GM21576 (cell line): ENCODE results near the gene SLC6A19.

ENCODE experiments used
- ATAC-seq: cut with Tn5 transposase; IDR thresholded peaks from one replicate; pipeline ENCODE4 v1.9.1; 2021; ENCODE audit warnings: mild to moderate bottlenecking, moderate library complexity; ENCODE audit not compliant: unreplicated experiment

SLC6A19 gene

DNA sequence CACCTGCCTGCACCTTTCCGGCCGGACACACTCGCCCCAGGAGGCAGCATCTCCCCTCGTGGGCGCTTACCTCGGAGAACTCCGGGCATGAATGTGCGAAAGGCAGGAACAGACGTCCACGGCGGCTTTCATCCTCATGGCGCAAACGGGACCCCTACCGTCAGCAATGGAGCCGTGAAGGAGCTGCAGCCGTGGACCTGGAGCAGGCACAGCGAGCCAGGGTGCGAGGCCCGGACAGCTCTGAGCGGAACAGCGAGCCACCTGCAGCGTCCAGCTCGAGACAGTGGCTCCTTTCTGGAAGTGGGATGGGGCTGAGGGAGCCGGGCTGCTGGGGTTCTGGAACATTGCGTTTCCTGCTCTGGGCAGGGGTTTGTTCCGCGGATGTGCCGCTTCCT is 7.8 kb upstream of the SLC6A19 start:
- no peak for ATAC-seq

DNA sequence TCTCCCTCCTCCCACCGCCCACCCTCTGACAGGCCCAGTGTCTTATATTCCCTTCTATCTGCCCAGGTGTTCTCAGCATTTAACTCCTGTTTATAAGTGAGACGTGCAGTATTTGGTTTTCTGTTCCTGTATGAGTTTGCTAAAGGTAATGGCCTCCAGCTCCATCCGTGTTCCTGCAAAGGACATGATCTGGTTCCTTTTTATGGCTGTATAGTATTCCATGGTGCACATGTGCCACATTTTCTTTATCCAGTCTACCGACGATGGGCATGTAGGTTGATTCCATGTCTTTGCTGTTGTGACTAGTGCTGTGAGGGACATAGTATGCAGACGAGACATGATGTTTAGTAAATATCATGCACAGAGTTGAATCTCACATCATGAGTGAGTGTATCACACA is 7.0 kb upstream of the SLC6A19 start:
- ATAC-seq = no peak

DNA sequence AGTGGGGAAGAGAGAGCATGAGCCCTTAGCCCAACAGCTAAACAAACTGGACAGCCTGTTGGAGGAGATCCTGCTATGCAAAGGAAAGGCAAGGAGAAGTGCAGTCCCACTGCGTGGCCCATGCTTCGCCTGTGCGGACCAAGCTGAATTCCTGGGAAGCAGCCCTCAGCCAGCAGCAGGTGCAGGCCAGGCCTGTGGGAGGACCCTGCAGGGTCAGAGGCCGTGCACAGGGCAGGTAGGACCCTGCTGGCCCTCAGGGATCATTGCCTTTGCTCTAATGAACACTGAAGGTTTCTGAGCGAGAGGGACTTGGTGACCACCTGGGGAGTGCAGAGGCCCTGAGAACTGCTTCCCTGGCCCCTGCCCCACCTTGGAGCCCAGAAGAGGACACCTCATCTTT is 6.0 kb upstream of the SLC6A19 start:
- ATAC-seq = no peak

DNA sequence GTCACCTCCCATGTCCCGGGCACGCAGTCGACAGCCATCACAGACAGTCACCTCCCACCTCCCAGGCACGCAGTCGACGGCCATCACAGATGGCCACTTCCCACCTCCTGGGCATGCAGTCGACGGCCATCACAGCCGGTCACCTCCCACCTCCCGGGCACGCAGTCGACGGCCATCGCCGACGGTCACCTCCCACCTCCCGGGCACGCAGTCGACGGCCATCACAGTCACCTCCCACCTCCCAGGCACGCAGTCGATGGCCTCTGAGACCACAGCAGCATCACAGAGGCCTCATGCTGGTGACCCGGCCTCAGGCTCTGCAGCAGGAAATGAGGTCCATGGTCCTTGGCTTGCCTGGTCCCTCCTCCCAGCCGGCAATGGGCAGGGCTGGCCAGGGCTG is 5.5 kb upstream of the SLC6A19 start:
- ATAC-seq = no peak

DNA sequence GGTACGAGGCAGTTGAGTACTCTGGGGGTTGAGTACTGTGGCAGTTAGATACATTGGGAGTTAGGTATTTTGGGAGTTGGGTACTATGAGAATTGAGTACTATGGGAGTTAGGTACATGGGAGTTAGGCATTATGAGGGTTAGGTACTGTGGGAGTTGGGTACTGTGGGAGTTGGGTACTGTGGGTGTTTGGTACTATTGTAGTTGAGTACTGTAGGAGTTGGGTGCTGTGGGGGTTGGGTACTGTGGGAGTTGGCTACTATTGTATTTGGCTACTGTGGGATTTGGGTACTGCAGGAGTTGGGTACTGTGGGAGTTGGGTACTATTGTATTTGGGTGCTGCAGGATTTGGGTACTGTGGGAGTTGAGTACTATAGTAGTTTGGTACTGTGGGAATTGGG is 4.8 kb upstream of the SLC6A19 start:
- no peak for ATAC-seq

DNA sequence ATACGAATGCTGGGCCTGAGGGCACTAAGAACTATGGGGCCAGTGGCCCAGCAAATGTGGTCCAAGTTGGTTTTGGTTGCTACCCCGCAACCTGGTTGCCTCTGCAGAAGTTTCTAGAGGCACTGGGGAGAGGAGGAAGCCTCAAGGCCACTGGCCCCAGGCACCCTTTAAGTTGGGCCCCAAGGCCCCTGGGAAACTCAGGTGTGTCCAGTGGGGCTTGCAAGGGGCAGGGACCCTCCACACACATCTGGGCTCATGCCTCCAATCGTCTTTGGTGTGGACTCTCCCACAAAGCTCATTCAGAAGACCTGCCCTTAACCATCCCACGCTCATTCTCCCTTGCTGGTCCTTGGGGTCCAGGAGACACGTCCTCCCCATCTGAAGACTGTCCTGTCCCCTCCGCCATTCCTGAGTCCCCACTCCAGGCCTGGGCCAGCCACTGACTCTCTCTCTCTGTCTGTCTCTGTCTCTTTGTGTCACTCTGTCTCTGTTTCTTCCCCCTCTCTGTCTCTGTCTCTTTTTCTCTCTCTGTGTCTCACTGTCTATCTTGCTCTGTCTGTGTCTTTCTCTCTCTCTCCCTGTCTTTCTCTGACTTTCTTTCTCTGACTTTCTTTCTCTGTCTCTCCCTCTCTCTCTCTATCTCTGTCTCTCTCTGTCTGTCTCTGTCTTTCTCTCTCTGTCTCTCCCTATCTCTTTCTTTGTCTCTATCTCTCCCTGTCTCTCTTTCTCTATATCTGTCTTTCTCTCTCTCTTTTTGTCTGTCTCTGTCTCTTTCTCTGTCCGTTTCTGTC is 3.3 kb upstream of the SLC6A19 start:
- no peak for ATAC-seq

DNA sequence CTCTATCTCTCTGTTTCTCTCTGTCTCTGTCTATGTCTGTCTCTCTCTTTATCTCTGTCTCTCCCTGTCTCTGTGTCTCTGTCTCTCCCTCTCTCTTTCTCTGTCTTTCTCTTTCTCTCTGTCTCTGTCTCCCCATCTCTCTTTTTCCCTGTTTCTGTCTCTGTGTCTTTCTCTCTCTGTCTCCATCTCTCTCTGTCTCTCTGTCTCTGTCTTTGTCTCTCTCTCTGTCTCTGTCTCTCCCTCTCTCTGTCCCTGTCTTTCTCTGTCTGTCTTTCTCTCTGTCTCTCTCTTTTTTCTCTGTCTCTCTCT is 2.1 kb upstream of the SLC6A19 start:
- ATAC-seq = no peak

DNA sequence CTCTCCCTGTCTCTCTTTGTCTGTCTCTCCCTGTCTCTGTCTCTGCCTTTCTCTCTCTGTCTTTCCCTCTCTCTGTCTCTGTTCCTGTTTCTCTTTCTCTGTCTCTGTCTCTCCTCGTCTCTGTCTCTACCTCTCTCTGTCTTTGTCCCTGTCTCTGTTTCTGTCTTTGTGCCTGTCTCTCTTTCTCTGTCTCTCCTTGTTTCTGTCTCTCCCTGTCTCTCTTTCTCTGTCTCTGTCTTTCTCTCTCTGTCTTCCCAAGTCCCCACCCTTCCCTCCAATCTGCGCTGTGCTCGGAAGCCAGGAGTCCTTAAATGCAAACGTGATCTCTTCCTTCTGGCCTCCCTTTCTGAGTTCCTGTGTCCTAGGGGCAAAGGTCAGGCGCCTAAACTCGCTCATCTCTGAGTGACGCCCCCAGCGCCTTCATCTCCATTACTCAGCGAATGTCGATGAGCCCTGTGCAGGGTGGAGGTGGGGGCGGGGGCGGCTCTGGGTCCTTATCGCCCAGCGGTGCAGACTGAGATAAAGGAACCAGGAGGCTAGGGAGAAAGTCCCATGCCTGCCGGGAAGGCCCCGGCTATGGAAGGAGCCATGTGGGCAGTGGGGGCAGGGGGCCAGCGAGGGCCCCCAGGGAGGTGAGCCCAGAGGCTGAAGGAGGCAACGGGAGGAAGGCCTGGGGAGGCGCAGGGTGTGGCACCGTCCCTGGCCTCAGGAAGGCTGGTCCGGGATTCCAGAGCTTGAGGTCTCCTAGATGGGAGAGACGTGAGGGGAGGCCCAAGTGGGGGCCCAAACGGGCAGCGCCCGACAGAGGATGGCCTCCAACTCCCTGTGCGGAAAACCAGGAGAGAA is 1.5 kb upstream of the SLC6A19 start:
- no peak for ATAC-seq

DNA sequence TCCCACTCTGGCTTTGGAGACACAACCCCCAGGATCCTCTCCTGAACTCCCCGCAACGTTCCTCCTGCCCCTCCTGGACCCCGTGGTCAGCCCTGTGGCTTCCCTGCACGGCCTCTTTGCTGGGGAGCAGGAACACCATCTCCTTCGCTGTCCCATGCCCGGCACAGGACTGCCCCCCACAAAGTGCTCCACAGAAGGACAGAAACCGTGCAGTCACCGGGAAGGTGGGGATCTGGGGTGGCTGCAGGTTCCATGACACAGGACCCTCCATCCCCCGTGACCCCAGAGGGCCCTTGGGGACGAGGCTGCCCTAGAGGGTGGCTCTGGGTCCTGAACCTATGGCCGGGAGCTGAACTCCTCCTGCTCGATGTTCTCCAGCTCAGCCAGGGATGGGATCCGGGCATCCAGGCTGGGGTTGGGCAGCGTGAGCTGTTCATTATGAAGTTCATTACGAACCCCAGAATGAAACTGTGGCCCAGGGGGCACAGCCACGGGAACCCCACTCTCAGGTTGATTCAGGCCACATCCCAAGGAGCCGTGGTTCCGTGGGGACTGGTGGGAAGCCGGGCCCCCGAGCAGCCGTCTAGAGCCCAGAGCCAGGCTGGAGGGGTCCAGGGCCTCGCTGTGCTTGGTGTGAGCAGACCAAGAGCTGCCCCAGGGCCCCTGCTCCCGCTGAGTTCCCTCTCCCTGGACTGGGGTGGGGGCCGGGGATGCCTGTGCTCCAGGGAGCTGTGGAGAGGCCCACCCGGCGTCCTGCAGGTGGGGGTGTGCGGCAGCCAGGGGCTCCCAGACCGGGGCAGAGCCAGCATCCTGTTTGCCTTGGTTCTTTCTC is 684 bp upstream of the SLC6A19 start:
- no peak for ATAC-seq

DNA sequence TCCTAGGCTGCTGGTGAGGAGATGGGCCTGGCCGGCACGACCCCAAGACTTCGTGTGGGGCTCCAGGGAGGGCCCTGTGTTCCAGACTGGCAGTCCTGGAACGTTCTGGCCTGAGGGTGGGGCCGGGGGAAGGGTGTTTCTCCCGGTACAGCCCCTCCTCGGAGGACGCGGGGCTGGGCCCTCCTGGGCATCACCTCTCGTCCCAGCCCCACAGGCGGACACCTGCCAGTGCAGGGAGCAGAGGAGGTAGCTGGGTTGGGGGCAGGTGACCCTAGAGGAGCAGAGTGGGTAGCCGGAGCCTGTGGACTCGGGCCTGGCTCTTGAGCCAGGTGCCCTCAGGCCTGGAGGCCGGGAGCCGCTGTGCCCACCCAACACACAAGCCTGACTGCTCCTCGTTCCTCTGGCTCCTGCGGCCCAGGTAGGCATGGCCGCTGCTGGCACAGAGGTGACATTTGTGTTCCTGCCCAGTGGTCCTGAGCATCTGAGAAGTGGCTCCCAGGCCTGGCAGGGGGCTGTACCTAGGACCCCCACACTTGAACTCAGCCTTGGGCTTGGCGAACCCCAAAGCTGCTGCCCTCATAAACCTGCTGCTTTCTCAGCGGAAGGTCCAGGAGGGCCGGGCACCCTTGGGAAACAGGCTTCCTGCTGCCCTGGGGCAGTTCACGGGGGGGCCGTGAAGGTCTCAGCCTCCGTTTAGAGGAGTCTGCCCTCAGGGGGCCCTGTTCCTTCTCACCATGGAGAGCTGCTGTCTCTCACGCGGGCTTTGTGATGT is 817 bp downstream of the SLC6A19 start:
- no peak for ATAC-seq

DNA sequence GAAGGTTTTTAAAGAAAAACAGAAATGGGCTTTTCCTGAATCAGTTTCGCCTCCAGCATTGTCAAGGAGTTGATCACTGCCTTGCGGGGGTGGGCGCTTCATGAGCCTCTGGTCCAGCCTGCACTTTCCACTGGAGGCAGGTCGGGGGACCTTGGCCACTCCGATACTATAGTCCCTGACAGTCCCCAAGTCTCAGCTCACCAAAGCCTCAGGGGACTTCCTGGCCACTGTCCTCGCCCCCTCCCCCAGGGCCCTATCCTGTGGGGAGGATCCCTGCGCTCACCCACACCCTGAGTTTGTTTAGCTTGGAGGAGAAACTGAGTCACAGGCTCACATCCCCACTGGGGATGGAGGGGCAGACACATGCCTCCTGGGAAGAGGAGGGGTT is 1.4 kb downstream of the SLC6A19 start:
- no peak for ATAC-seq

DNA sequence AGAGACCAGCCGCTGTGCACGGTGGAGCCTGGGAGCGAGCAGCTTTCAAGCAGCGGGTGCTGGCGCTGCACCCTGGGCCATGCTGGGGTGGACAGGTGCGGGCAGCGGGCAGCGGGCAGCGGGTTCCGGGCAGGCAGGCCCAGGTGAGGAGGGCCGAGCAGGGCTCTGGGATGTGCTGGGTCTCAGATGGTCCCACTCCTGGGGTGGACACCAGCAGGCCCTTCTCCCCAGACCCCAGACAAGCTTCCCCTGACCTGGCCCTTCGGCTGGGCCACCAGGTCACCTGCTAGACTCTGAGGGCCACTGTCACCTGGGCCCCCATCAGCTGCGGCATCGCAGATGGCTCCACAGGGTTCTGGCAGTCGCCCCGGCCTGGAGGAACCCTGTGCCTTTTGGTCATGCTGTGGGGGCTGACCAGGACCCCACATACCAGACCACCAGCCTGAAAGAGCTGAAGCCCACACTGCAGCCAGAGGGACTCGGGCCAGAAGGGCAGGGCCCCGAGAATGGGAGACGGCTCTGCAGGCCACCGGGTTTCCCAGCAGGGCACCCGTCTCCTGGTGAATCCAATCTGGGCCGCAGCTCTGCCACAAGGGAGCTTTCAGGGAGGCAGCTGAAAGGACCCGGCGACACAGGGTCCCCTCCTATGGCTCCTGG is 2.0 kb downstream of the SLC6A19 start:
- no peak for ATAC-seq

DNA sequence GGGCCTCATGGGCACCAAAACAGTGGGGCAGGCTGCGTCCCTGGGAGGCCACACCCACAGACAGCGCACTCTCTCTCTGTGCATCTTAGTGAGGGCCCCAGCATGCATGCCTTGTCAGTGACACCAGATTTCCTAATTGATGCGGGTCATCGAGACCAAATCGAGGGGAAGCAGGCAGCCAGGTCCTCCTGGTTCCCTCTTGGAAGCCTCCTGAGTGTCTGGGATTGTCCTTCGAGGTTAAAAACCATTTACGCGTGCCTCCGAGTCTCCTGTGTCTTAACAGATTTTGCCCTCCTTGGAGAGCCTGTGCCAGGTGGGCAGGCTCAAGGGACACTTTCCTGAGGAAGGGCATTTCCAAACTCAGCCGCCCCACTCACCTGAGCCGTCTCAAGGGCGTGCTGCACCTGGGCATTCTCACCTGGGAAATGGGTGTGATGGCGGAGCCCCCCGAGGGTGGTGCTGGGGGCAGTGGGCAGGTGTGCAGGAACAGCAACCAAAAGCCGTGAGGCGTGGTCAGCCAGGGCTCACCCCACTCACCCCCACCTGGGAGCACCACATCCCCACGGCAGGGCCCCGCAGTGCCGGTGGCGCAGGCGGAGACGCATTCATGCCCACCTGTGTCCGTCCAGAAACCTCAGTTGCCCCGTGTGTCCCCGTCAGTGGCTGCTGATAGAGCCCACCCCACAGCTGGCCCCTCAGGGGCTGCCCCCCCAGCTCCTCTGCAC is 2.7 kb downstream of the SLC6A19 start:
- ATAC-seq = no peak

DNA sequence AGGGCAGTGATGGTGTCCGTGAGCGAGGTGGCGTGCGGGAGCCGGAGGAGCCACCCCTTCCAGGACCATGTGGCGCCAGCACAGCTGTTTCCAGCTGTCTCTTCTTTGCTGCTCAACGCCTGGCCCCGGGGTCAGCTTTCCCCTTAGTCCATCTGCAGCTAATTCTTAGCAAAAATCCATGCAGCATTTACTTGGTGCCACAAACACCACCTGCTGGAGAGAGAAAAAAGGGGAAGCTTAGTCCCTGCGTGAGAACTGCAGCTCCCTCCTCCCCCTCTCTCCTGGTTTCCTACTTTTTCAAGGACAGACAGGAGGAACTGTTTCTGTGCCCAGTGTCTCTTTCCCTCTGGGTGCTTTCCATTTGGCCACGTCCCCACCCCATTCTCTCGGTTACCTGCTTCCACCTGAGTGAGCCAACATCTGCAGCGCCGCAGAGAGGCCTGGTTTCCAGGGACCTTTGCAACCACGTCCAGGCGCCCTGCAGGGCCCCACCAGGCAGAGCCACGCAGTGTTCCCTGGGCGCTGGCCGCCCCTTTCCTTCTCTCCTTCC is 3.4 kb downstream of the SLC6A19 start:
- ATAC-seq = no peak

DNA sequence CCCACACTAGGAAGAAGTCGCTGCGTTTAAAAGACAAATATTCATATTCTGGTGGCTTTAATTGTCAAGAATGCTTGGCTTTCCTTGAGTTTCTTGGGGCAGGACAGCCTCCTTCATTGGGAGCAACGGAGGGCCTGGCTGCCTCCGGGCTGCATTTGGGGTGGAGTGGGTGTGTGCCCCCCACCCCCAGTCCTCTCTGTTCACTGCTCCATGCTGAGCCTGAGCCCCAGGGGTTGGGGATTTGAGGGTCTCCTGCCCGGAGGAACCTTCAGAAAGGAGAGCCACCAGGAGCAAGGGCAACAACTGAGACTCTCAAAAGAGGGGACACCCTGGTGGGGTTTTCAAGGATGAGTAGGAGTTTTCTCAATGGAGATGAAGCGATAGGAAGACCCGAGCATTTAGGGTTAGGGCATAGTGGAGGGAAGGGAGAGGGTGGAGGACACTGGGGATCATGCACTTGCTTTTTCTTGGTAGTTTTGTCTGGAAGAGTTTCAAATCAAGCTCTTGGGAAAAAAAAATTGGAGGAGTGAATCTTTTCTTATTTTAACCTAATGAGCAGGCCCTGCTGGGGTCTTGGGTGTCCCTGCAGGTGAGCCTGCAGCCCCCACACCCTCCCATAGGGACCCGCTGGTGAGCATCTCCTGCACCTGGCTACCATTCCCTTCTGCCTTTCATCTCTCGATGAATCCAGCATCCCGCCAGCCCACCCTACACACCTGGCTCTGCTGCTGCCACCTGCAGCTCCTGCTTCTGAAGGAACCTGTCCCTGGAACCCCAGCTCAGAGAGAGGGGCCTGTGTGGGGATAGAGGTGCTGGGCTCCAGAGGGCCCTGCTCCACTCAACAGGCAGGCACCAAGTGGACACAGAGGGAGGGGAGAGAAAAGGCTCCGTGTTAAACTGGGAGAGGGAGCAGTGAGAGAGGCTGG is 4.1 kb downstream of the SLC6A19 start:
- ATAC-seq = no peak

DNA sequence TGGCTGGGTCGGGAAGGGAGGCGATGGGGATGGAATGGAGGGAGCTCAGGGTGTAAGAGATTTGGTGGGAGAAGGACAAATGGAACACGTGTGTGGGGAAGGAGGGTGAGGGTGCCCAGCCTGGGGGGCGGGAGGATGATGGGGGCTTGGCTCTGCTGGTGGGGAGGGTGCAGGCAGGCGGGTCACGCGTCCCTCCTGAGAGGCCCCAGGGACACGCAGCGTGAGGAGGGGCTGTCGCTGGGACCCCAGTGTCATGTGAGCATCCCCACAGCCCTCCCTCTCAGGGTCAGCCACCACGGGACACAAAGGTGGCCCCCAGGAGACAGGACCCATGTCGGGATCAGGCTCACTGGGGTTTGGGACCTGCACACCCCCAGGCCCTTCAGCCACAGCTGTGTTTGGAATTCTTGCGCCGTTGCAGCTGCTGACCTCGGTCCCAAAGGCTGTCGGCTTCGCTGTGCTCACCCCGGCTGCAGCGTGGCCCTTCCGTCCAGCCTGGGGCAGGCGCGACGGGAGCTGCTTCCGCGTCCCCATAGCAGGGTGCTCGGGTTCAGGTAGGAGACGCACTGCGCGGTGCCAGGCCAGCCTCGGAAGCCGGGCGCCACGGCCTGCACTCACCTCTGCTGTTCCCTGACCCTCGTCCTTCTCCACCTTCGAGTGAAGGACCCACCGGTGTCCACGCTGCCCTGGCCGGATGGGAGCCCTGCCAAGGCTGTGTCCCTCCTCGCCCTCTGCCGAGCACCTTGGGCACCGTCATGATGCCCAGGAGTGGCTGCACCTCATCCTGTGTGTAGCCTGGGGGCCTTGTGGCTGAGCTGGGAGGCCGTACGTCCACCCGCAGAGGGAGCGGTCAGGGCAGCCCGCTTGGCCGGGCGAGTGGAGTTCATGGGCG is 5.4 kb downstream of the SLC6A19 start:
- no peak for ATAC-seq

DNA sequence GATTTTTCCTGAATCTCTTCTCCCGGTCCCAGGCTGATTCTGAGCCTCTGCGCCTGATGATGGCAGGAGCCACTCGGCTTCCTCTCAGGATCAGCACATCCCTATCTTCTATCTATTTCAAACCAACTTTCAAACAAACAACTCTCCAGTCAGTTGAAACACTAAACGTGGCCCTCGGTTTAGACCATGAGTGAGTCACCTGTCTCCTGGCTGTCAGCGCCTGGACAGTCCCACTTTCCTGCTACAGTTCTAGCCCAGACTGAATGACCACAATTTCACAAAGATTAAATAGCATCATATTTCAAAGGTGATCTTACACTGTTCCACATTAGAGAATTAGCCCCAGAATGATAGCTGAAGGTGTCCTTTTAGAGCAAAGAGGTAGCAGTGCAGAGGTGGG is 6.2 kb downstream of the SLC6A19 start:
- ATAC-seq = no peak
